Measurements from ENCODE around the gene STXBP2.
A peak's percentile ranks its signal among the peaks of the same experiment; 100 is the strongest.

Gene STXBP2

GRCh38 chr19:7625763-7626372 is 11.0 kb upstream of the STXBP2 start:
- TF ChIP-seq, protein P1, sequence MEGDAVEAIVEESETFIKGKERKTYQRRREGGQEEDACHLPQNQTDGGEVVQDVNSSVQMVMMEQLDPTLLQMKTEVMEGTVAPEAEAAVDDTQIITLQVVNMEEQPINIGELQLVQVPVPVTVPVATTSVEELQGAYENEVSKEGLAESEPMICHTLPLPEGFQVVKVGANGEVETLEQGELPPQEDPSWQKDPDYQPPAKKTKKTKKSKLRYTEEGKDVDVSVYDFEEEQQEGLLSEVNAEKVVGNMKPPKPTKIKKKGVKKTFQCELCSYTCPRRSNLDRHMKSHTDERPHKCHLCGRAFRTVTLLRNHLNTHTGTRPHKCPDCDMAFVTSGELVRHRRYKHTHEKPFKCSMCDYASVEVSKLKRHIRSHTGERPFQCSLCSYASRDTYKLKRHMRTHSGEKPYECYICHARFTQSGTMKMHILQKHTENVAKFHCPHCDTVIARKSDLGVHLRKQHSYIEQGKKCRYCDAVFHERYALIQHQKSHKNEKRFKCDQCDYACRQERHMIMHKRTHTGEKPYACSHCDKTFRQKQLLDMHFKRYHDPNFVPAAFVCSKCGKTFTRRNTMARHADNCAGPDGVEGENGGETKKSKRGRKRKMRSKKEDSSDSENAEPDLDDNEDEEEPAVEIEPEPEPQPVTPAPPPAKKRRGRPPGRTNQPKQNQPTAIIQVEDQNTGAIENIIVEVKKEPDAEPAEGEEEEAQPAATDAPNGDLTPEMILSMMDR (IDR thresholded peaks at IDR 0.05; ENCODE audit: control insufficient read depth, insufficient read depth, low read depth, low read length, missing control alignments), result no peak
- no peak for DNase-seq (ENCODE audit: low read depth)
- no peak overlapping the region for H3K4me3 ChIP-seq (ENCODE audit: control insufficient read depth, low read depth, low read length)

- TF ChIP-seq, protein P1 (IDR thresholded peaks at IDR 0.05; ENCODE audit: control insufficient read depth, insufficient read depth, low read depth, low read length, missing control alignments), result no peak
- no peak overlapping the region for H3K4me3 ChIP-seq (ENCODE audit: control insufficient read depth, low read depth, low read length)
These were observed 9.7 kb upstream of the STXBP2 start for GRCh38 chr19:7627166-7627565.

GRCh38 chr19:7628589-7629311 is 8.2 kb upstream of the STXBP2 start:
- DNase-seq (ENCODE audit: low read depth), result no peak
- TF ChIP-seq, protein P1 (IDR thresholded peaks at IDR 0.05; ENCODE audit: control insufficient read depth, insufficient read depth, low read depth, low read length, missing control alignments), result no peak
- H3K4me3 ChIP-seq (ENCODE audit: control insufficient read depth, low read depth, low read length), result peak overlapping the region; percentile 71

More at GRCh38 chr19:7627166-7627565, 9.7 kb upstream of the STXBP2 start:
- no peak for DNase-seq (ENCODE audit: low read depth)

DNA sequence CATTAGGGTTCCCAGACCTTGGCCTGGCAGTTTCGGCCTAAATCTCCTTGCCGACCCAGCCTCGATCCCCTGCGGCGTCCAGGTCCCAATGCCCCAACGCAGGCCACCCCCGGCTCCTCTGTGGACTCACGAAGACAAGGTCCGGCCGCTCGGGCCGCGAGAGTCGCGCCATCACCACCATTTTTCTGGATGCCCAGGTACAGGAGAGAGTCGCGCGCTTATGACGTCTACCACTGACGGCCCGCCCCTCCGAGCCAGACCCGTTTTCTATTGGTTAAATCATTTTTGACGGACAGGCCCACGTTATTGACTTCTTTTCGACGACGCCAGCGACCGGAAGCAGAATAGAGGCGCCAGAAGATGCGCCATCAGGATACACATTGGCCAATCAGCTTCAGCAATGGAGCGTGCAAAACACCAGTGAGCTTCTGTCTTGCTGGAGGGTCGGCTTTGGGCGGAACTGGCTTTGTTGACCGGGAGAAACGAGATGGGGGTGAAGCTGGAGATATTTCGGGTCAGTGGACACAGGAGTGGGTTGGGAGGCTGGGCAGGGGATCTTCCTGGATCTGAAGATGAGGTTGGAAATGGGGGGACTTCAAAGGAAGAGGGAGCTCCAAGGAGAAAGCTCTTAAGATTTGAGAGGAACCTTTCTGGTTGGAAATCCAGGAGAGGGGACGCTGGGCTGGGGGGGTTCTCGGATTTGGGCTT is 7.4 kb upstream of the STXBP2 start, which contains the start of the genes PET100 and XAB2:
TSS of gene PET100 (plus strand) at position 447 of the 708 bp plus-strand sequence. CDS start at position 488, 41 bp downstream.
TSS of gene XAB2 (minus strand) at position 199 of the 708 bp plus-strand sequence. CDS start at position 181, 18 bp downstream.
- TF ChIP-seq, protein P1 (IDR thresholded peaks at IDR 0.05; ENCODE audit: control insufficient read depth, insufficient read depth, low read depth, low read length, missing control alignments), result no peak
- DNase-seq (ENCODE audit: low read depth), result peak; percentile 97
- peak within 1 kb of the TSS; percentile 71 for H3K4me3 ChIP-seq (ENCODE audit: control insufficient read depth, low read depth, low read length)

DNA sequence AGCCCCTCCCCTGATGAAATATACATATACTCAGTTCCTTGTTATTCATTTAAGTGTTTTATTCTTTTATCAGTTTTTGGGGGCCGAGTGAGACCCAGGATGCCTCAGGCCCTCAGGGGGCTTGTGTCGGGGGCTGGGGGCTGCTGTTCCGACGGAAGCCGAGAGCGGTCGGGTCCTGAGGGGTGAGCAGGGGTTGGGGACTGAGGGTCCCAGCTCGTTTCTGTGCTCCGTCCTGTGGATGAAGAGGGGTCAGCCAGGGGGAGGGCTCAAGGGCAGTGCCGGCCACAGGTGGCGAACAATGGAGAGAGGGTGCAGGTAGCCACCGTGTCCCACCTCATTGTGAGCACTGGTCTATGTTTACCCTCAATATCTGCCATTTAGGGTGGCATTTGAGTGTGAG is 5.3 kb upstream of the STXBP2 start:
- no peak for DNase-seq (ENCODE audit: low read depth)
- no peak overlapping the region for H3K4me3 ChIP-seq (ENCODE audit: control insufficient read depth, low read depth, low read length)
- TF ChIP-seq, protein P1 (IDR thresholded peaks at IDR 0.05; ENCODE audit: control insufficient read depth, insufficient read depth, low read depth, low read length, missing control alignments), result no peak

- TF ChIP-seq, protein P1 (IDR thresholded peaks at IDR 0.05; ENCODE audit: control insufficient read depth, insufficient read depth, low read depth, low read length, missing control alignments), result no peak
- H3K4me3 ChIP-seq (ENCODE audit: control insufficient read depth, low read depth, low read length), result no peak overlapping the region
- DNase-seq (ENCODE audit: low read depth), result no peak
These were observed 4.3 kb upstream of the STXBP2 start for GRCh38 chr19:7632340-7633203.
